HepG2 (cell line): ENCODE measurements around the gene ZNF84. TPM values are rescaled to one million over a fixed set of nuclear protein-coding genes. Genes with fewer than 3 reads are reported as not detected.

Experiments
- ATM ChIP-seq: fragments of 450-650 bp; IDR thresholded peaks from 2 replicates; pipeline ENCODE4 v1.7.1; 2017; ENCODE audit warnings: mild to moderate bottlenecking, borderline replicate concordance
- DPF2 ChIP-seq: sonication (generic); formaldehyde crosslinking; IDR thresholded peaks from 2 replicates; pipeline ENCODE4 v1.4.0; 2020; ENCODE audit warnings: mild to moderate bottlenecking, low read depth, missing genetic modification reagents, borderline replicate concordance
- FOXK2 ChIP-seq: fragments of 450-650 bp; IDR thresholded peaks from 2 replicates; pipeline ENCODE4 v1.6.1; 2016
- HOXA7 ChIP-seq: sonication (generic); formaldehyde crosslinking; IDR thresholded peaks from 2 replicates; pipeline ENCODE4 v1.8.1; 2022; ENCODE audit warnings: mild to moderate bottlenecking, missing genetic modification reagents, moderate library complexity
- MIER3 ChIP-seq: IDR thresholded peaks from 2 replicates; pipeline ENCODE4 v1.6.1; 2016; ENCODE audit warnings: missing compliant biosample characterization, borderline replicate concordance
- PHF20 ChIP-seq: sonication (generic); formaldehyde crosslinking; IDR thresholded peaks from 2 replicates; pipeline ENCODE4 v1.5.0; 2020; ENCODE audit warnings: mild to moderate bottlenecking, missing genetic modification reagents
- PTBP1 ChIP-seq: fragments of 200-400 bp; formaldehyde crosslinking; IDR thresholded peaks from 2 replicates; pipeline ENCODE4 v1.6.1; 2018; ENCODE audit warnings: low read length, low read depth; ENCODE audit not compliant: poor library complexity, severe bottlenecking
- RAD21 ChIP-seq: fragments of 450-650 bp; formaldehyde crosslinking; IDR thresholded peaks from 2 replicates; pipeline ENCODE4 v1.5.0; 2020; ENCODE audit warnings: mild to moderate bottlenecking
- RAD51 ChIP-seq: fragments of 450-650 bp; IDR thresholded peaks from 2 replicates; pipeline ENCODE4 v1.6.1; 2016; ENCODE audit warnings: borderline replicate concordance
- RFX3 ChIP-seq: IDR thresholded peaks from 2 replicates; pipeline ENCODE4 v1.6.1; 2016; ENCODE audit warnings: missing biosample characterization, missing genetic modification reagents
- RORA ChIP-seq: sonication (generic); formaldehyde crosslinking; IDR thresholded peaks from 2 replicates; pipeline ENCODE4 v1.5.0; 2020; ENCODE audit warnings: mild to moderate bottlenecking, missing genetic modification reagents, moderate library complexity
- SETDB1 ChIP-seq: sonication (generic); formaldehyde crosslinking; IDR thresholded peaks from 2 replicates; pipeline ENCODE4 v1.5.1; 2020; ENCODE audit warnings: missing genetic modification reagents, mild to moderate bottlenecking, borderline replicate concordance
- SPEN ChIP-seq: sonication (generic); formaldehyde crosslinking; IDR thresholded peaks from 2 replicates; pipeline ENCODE4 v1.5.1; 2020; ENCODE audit warnings: low read depth, mild to moderate bottlenecking, missing genetic modification reagents
- ZFP41 ChIP-seq: sonication (generic); formaldehyde crosslinking; IDR thresholded peaks from 2 replicates; pipeline ENCODE4 v1.4.0; 2020; ENCODE audit warnings: mild to moderate bottlenecking, missing genetic modification reagents, borderline replicate concordance
- ZFX ChIP-seq: sonication (generic); formaldehyde crosslinking; IDR thresholded peaks from 2 replicates; pipeline ENCODE4 v1.4.0; 2020; ENCODE audit warnings: mild to moderate bottlenecking, low read depth, missing genetic modification reagents, moderate library complexity
- ZNF205 ChIP-seq: IDR thresholded peaks from 2 replicates; pipeline ENCODE4 v1.6.1; 2018; ENCODE audit warnings: missing biosample characterization, missing genetic modification reagents
- ZNF251 ChIP-seq: sonication (generic); formaldehyde crosslinking; IDR thresholded peaks from 2 replicates; pipeline ENCODE4 v1.9.0; 2021; ENCODE audit warnings: mild to moderate bottlenecking, missing genetic modification reagents
- ZNF282 ChIP-seq: fragments of 450-650 bp; IDR thresholded peaks from 2 replicates; pipeline ENCODE4 v1.6.1; 2018; ENCODE audit not compliant: partially characterized antibody
- ZNF510 ChIP-seq: sonication (generic); formaldehyde crosslinking; IDR thresholded peaks from 2 replicates; pipeline ENCODE4 v1.4.0; 2020; ENCODE audit warnings: low read depth, mild to moderate bottlenecking, missing genetic modification reagents
- ZNF589 ChIP-seq: sonication (generic); formaldehyde crosslinking; conservative IDR thresholded peaks from 2 replicates; pipeline ENCODE4 v1.8.0; 2022; ENCODE audit warnings: mild to moderate bottlenecking, moderate library complexity, missing genetic modification reagents
- ZNF652 ChIP-seq: IDR thresholded peaks from 2 replicates; pipeline ENCODE4 v1.6.1; 2016; ENCODE audit warnings: low read depth, borderline replicate concordance
- ZNF660 ChIP-seq: sonication (generic); formaldehyde crosslinking; IDR thresholded peaks from 2 replicates; pipeline ENCODE4 v1.5.1; 2020; ENCODE audit warnings: mild to moderate bottlenecking, low read depth, missing genetic modification reagents, borderline replicate concordance
- ZNF670 ChIP-seq: sonication (generic); formaldehyde crosslinking; IDR thresholded peaks from 2 replicates; pipeline ENCODE4 v1.8.0; 2022; ENCODE audit warnings: mild to moderate bottlenecking, missing genetic modification reagents, borderline replicate concordance
- ZNF780A ChIP-seq: sonication (generic); formaldehyde crosslinking; IDR thresholded peaks from 2 replicates; pipeline ENCODE4 v1.8.0; 2022; ENCODE audit warnings: mild to moderate bottlenecking, missing genetic modification reagents, moderate library complexity
- polyA plus RNA-seq, 8 experiments: library from polyadenylated mRNA; depleted of rRNA in 3 of 8; stranded (reverse) in 7 of 8; unstranded in 1 of 8; fragments of >200 nt; fragmentation: Illumina TruSeq in 4 of 8; extraction: Trizol in 4 of 8; gene quantifications; 2 replicates each; pipeline versions ENCODE4 v1.2.1 to v1.2.3, GENCODE V29; 2011 to 2016; ENCODE audit warnings: low read depth in 4 of 8, missing spikeins in 1 of 8, mixed read lengths in 1 of 8; ENCODE audit not compliant: insufficient read depth in 1 of 8
- total RNA-seq, 5 experiments: library from RNA; depleted of rRNA; stranded (reverse); fragments of >200 nt; fragmentation: Illumina TruSeq; extraction: Trizol; gene quantifications; 2 replicates each; pipeline ENCODE4 v1.2.3, GENCODE V29; 2016; ENCODE audit warnings: low read depth in 1 of 5
- TF ChIP-seq, protein P1 (sequence below): conservative IDR thresholded peaks from 2 replicates; pipeline ENCODE4 v1.6.1; 2018; ENCODE audit warnings: missing genetic modification reagents
- TF ChIP-seq, protein P2 (sequence below): IDR thresholded peaks from 2 replicates; pipeline ENCODE4 v1.6.1; 2016; ENCODE audit warnings: missing genetic modification reagents, missing compliant biosample characterization
- TF ChIP-seq, protein P3 (sequence below): sonication (generic); formaldehyde crosslinking; IDR thresholded peaks from 2 replicates; pipeline ENCODE4 v1.4.0; 2020; ENCODE audit warnings: mild to moderate bottlenecking, missing genetic modification reagents, borderline replicate concordance
- TF ChIP-seq, protein P4 (sequence below): fragments of 450-650 bp; IDR thresholded peaks from 2 replicates; pipeline ENCODE4 v1.6.1; 2017; ENCODE audit warnings: mild to moderate bottlenecking

ZNF84 gene
- total and polyA plus RNA-seq, 2 of the 13 experiments (the other 11 are each of a cell fraction or from before 2014, with no cell fraction given) = 15.5 to 21.8 TPM

DNA sequence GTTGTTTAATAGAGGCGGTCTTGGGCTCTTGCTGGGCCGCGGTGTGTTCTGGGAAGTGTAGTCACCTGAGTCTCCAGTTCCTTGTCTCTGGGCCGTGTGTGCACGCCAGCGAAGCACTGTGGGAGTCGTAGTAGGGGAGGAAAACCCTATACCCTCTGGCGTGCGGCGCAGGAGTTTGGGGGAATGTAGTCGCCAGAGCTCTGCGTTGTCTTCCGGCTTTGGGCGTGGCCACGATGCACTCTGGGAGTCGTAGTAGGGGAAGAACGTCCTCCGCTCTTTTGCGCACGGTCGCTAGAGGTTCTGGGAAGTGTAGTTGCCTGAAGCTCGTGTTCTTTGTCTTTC, 42.7 kb downstream of the ZNF84 start (continued):
- TF ChIP-seq FOXK2 = no peak
- TF ChIP-seq MIER3 = peak; percentile 82
- no peak for TF ChIP-seq ZNF589 (CRISPR knock-in tag)
- TF ChIP-seq ZNF510 (CRISPR knock-in tag) = no peak
- no peak for TF ChIP-seq DPF2 (CRISPR knock-in tag)
- TF ChIP-seq, protein P1, sequence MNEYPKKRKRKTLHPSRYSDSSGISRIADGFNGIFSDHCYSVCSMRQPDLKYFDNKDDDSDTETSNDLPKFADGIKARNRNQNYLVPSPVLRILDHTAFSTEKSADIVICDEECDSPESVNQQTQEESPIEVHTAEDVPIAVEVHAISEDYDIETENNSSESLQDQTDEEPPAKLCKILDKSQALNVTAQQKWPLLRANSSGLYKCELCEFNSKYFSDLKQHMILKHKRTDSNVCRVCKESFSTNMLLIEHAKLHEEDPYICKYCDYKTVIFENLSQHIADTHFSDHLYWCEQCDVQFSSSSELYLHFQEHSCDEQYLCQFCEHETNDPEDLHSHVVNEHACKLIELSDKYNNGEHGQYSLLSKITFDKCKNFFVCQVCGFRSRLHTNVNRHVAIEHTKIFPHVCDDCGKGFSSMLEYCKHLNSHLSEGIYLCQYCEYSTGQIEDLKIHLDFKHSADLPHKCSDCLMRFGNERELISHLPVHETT = no peak; the same call in 1 of the 2 replicates
- TF ChIP-seq PHF20 (CRISPR knock-in tag) = peak; percentile 85
- no peak; the same call in 1 of the 2 replicates for TF ChIP-seq ZFX (CRISPR knock-in tag)
- TF ChIP-seq ZNF282 = no peak
- TF ChIP-seq ZNF251 (CRISPR knock-in tag) = no peak
- TF ChIP-seq ZNF652 (CRISPR knock-in tag) = no peak
- no peak for TF ChIP-seq SETDB1 (CRISPR knock-in tag)
- no peak for TF ChIP-seq RORA (CRISPR knock-in tag)
- no peak for TF ChIP-seq ZNF780A
- TF ChIP-seq ZNF205 = peak; percentile 25; the same call in 1 of the 2 replicates
- no peak for TF ChIP-seq RFX3 (CRISPR knock-in tag)
- TF ChIP-seq SPEN (CRISPR knock-in tag) = peak; percentile 59; the same call in 1 of the 2 replicates
- TF ChIP-seq HOXA7 (CRISPR knock-in tag) = no peak
- TF ChIP-seq, protein P2, sequence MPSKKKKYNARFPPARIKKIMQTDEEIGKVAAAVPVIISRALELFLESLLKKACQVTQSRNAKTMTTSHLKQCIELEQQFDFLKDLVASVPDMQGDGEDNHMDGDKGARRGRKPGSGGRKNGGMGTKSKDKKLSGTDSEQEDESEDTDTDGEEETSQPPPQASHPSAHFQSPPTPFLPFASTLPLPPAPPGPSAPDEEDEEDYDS = peak; percentile 59
- TF ChIP-seq RAD51 = no peak
- TF ChIP-seq ZFP41 (CRISPR knock-in tag) = no peak
- TF ChIP-seq, protein P3, sequence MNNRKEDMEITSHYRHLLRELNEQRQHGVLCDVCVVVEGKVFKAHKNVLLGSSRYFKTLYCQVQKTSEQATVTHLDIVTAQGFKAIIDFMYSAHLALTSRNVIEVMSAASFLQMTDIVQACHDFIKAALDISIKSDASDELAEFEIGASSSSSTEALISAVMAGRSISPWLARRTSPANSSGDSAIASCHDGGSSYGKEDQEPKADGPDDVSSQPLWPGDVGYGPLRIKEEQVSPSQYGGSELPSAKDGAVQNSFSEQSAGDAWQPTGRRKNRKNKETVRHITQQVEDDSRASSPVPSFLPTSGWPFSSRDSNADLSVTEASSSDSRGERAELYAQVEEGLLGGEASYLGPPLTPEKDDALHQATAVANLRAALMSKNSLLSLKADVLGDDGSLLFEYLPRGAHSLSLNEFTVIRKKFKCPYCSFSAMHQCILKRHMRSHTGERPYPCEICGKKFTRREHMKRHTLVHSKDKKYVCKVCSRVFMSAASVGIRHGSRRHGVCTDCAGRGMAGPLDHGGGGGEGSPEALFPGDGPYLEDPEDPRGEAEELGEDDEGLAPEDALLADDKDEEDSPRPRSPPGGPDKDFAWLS (CRISPR knock-in tag) = no peak
- no peak for TF ChIP-seq ZNF660
- TF ChIP-seq, protein P4, sequence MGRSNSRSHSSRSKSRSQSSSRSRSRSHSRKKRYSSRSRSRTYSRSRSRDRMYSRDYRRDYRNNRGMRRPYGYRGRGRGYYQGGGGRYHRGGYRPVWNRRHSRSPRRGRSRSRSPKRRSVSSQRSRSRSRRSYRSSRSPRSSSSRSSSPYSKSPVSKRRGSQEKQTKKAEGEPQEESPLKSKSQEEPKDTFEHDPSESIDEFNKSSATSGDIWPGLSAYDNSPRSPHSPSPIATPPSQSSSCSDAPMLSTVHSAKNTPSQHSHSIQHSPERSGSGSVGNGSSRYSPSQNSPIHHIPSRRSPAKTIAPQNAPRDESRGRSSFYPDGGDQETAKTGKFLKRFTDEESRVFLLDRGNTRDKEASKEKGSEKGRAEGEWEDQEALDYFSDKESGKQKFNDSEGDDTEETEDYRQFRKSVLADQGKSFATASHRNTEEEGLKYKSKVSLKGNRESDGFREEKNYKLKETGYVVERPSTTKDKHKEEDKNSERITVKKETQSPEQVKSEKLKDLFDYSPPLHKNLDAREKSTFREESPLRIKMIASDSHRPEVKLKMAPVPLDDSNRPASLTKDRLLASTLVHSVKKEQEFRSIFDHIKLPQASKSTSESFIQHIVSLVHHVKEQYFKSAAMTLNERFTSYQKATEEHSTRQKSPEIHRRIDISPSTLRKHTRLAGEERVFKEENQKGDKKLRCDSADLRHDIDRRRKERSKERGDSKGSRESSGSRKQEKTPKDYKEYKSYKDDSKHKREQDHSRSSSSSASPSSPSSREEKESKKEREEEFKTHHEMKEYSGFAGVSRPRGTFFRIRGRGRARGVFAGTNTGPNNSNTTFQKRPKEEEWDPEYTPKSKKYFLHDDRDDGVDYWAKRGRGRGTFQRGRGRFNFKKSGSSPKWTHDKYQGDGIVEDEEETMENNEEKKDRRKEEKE = no peak
- no peak; the same call in 1 of the 2 replicates for TF ChIP-seq ZNF670 (CRISPR knock-in tag)
- TF ChIP-seq RAD21 = no peak
- TF ChIP-seq PTBP1 = no peak
- TF ChIP-seq ATM = no peak
